K562 (cell line): ENCODE data around the gene PRKAG2. TPM values are rescaled to one million over a fixed set of nuclear protein-coding genes. Genes with fewer than 3 reads are reported as not detected.

Experiments
- ATAC-seq: fragments of 200-7000 bp; cut with Tn5 transposase; 3 replicates; pipeline ENCODE4 v1.9.1; 2020; ENCODE audit warnings: moderate library complexity
- BruUV-seq: library from RNA; stranded (reverse); fragments of 400-500 nt; replicated peaks from 2 replicates; lab custom pipeline; 2021; lab: Mats Ljungman, UMichigan
- CTCF ChIA-PET: fragments of 300-600 bp; formaldehyde crosslinking; extraction: SDS; loops from one replicate; lab custom pipeline; 2021; ENCODE audit warnings: low intra/inter-chr PET ratio; lab: Yijun Ruan, JAX
- POLR2A ChIA-PET: fragments of 300-600, 350-650 bp; sonication (Branson Sonifier 250); formaldehyde crosslinking; extraction: SDS; loops from one replicate; lab custom pipeline; 2021; ENCODE audit warnings: antibody characterized with exemption, inconsistent platforms; lab: Yijun Ruan, JAX
- DNase-seq, 4 experiments: peaks; one replicate each; pipeline versions ENCODE4 v3.0.0 to v3.0.0-alpha.2; 2011 to 2018; ENCODE audit warnings: low spot score in 3 of 4, mixed read lengths in 3 of 4; ENCODE audit errors: extremely low read depth in 1 of 4
- FAIRE-seq: peaks from 2 replicates; lab custom pipeline; 2011; peaks lifted over from hg19 to GRCh38; lab: Jason Lieb, UNC
- H2AFZ ChIP-seq: 2 replicates; pipeline ENCODE4 v1.6.0; 2011; ENCODE audit warnings: low read depth, low read length, control low read depth, inconsistent platforms
- H3K27ac ChIP-seq: fragments of 200-600 bp; 3 replicates; pipeline ENCODE4 v1.8.0; 2011; ENCODE audit warnings: low read depth, mild to moderate bottlenecking, control low read depth, inconsistent platforms, low read length, moderate library complexity, mixed read lengths; ENCODE audit errors: extremely low read depth
- H3K27me3 ChIP-seq, 2 experiments: fragments of 300-600 bp in 1 of 2; 2 replicates in 1 of 2; 3 replicates in 1 of 2; pipeline versions ENCODE4 v1.6.0 to v1.8.0; 2011; ENCODE audit warnings: inconsistent platforms in 2 of 2, low read length in 2 of 2, mild to moderate bottlenecking in 1 of 2, mixed read lengths in 1 of 2, moderate library complexity in 1 of 2; ENCODE audit not compliant: control insufficient read depth in 2 of 2, insufficient read depth in 2 of 2
- H3K36me3 ChIP-seq: fragments of 300-600 bp; 3 replicates; pipeline ENCODE4 v1.8.0; 2011; ENCODE audit warnings: mild to moderate bottlenecking, low read length, inconsistent platforms; ENCODE audit not compliant: control insufficient read depth, insufficient read depth
- H3K4me1 ChIP-seq, 2 experiments: fragments of 200-600 bp in 1 of 2; replicated peaks in 1 of 2; 2 replicates in 1 of 2; 3 replicates in 1 of 2; pipeline versions ENCODE4 v1.5.1 to v1.8.0; 2011; ENCODE audit warnings: inconsistent platforms in 2 of 2, low read length in 2 of 2, mild to moderate bottlenecking in 1 of 2, mixed read lengths in 1 of 2, moderate library complexity in 1 of 2; ENCODE audit not compliant: control insufficient read depth in 2 of 2, insufficient read depth in 2 of 2
- H3K4me2 ChIP-seq: 2 replicates; pipeline ENCODE4 v1.6.1; 2011; ENCODE audit warnings: low read length, control low read depth, inconsistent platforms, mixed read lengths; ENCODE audit not compliant: insufficient read depth
- H3K4me3 ChIP-seq: fragments of 200-600 bp; sonication (generic), shearing (Covaris generic); 2 replicates; pipeline ENCODE4 v1.5.1; 2016; ENCODE audit warnings: control low read depth, inconsistent platforms
- H3K79me2 ChIP-seq: fragments of 200-600 bp; 3 replicates; pipeline ENCODE4 v1.8.0; 2011; ENCODE audit warnings: low read length, inconsistent platforms; ENCODE audit not compliant: control insufficient read depth, insufficient read depth
- H3K9ac ChIP-seq, 2 experiments: 2 replicates each; pipeline versions ENCODE4 v1.6.0 to v1.6.1; 2011; ENCODE audit warnings: low read depth in 2 of 2, low read length in 2 of 2, control low read depth in 1 of 2, inconsistent platforms in 1 of 2, mild to moderate bottlenecking in 1 of 2, mixed read lengths in 1 of 2; ENCODE audit not compliant: insufficient read depth in 1 of 2
- H3K9me1 ChIP-seq: one replicate; pipeline ENCODE4 v1.6.0; 2011; ENCODE audit warnings: inconsistent platforms, mild to moderate bottlenecking, low read length, moderate library complexity; ENCODE audit not compliant: control insufficient read depth, insufficient read depth
- H3K9me3 ChIP-seq: replicated peaks from 2 replicates; pipeline ENCODE4 v1.5.1; 2011; ENCODE audit warnings: low read depth, low read length, inconsistent platforms; ENCODE audit not compliant: control insufficient read depth, insufficient read depth
- H4K20me1 ChIP-seq: replicated peaks from 2 replicates; pipeline ENCODE4 v1.6.1; 2011; ENCODE audit warnings: low read length, inconsistent platforms, mixed read lengths; ENCODE audit not compliant: control insufficient read depth, insufficient read depth
- FOXJ3 ChIP-seq: sonication (generic); formaldehyde crosslinking; IDR thresholded peaks from 2 replicates; pipeline ENCODE4 v1.4.0; 2020; ENCODE audit warnings: mild to moderate bottlenecking, missing genetic modification reagents
- GTF3C2 ChIP-seq: IDR thresholded peaks from 3 replicates; pipeline ENCODE4 v1.6.1; 2011; ENCODE audit warnings: borderline replicate concordance, mild to moderate bottlenecking, moderate library complexity; ENCODE audit not compliant: insufficient read length; ENCODE audit errors: extremely low read depth
- HMG20B ChIP-seq: fragments of 250-450 bp; sonication (Bioruptor Pico); IDR thresholded peaks from 2 replicates; pipeline ENCODE4 v1.5.0; 2021; ENCODE audit warnings: mild to moderate bottlenecking
- MCM3 ChIP-seq: fragments of 450-650 bp; IDR thresholded peaks from 2 replicates; pipeline ENCODE4 v1.6.1; 2016
- MCM5 ChIP-seq: fragments of 450-650 bp; IDR thresholded peaks from 2 replicates; pipeline ENCODE4 v1.6.1; 2016; ENCODE audit warnings: low read depth
- RB1 ChIP-seq: fragments of 450-650 bp; IDR thresholded peaks from 2 replicates; pipeline ENCODE4 v1.6.1; 2017; ENCODE audit warnings: low read depth, mild to moderate bottlenecking
- SAP30 ChIP-seq: fragments of 200-600 bp; sonication (generic); IDR thresholded peaks from 2 replicates; pipeline ENCODE4 v1.6.1; 2012; ENCODE audit warnings: borderline replicate concordance, low read depth, mild to moderate bottlenecking, moderate library complexity, low read length, control low read depth, inconsistent platforms; ENCODE audit not compliant: insufficient read depth, poor library complexity, severe bottlenecking
- WGBS: fragments of 100-300 bp; shearing (Covaris generic); methylation state at CpG from one replicate; pipeline ENCODE4 v1.1.6; 2016; ENCODE audit warnings: low coverage, mixed read lengths; ENCODE audit not compliant: insufficient coverage; ENCODE audit errors: missing lambda C conversion rate; 5-methylcytosine and 5-hydroxymethylcytosine counted together
- in situ Hi-C: fragments of 300-500 bp; cut with MboI; formaldehyde crosslinking; loops from 4 replicates; pipeline ENCODE4 v1.15.0; 2018; ENCODE audit warnings: inconsistent platforms, mixed read lengths
- intact Hi-C: fragments of 100-400 bp; cut with micrococcal nuclease; formaldehyde crosslinking; loops from 2 replicates; pipeline ENCODE4 v1.14.2; 2022
- polyA plus RNA-seq, 8 experiments: library from polyadenylated mRNA; depleted of rRNA in 4 of 8; stranded (reverse) in 5 of 8; unstranded in 3 of 8; fragments of >200 nt; fragmentation: Nextera tagmentation in 2 of 8; fragmentation: Illumina TruSeq in 1 of 8; extraction: Ambion mirVana in 2 of 8; extraction: Trizol in 1 of 8; gene quantifications; 2 replicates each; pipeline versions ENCODE4 v1.2.1 to v1.2.3, GENCODE V29; 2011 to 2014; ENCODE audit warnings: inconsistent platforms in 1 of 8, missing spikeins in 1 of 8
- total RNA-seq, 7 experiments: library from RNA; depleted of rRNA in 6 of 7; stranded (reverse); fragments of >200 nt in 6 of 7; fragmentation: Illumina TruSeq in 2 of 7; extraction: Trizol in 2 of 7; gene quantifications; 2 replicates each; pipeline versions ENCODE4 v1.2.1 to v1.2.3, GENCODE V29; 2011 to 2021; ENCODE audit warnings: low replicate concordance in 1 of 7

PRKAG2 gene
- total and polyA plus RNA-seq, 9 of the 15 experiments (the other 6 are each of a cell fraction or from before 2014, with no cell fraction given), result 0.99 to 5.6 (median 3.3) TPM

DNA sequence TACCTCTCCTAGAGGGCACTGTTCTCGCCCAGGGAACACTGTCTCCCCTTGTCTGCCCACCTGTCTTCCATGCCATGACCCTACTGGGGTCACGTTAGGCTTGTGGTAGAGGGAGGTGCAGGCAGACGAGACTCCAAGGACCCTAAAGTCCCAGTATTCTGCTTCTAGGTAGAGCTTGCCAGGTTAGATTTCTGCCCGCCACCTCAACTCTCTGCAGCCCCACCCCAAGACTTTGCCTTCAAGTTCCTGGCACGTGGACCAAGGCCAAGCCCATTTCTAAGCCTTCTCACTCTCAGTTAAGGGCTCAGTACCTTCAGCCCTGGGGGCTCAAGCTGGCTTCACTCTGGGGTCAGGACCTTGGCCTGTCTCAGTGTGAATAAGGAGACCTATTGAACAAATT lies 16.1 kb downstream of the PRKAG2 start:
- peaks cover 3% of the 10 kb centered on the region; the same call in 1 of the 2 replicates for H4K20me1 ChIP-seq
- DNase-seq (no peak), ATAC-seq (no peak)
- in situ Hi-C loops, result no loop called here
- H3K9ac ChIP-seq, result no peak overlapping the region
- WGBS, result 1% methylated on average over 5 of the region's 5 CpGs
- TF ChIP-seq GTF3C2 (no peak), FOXJ3 (CRISPR knock-in tag) (no peak), HMG20B (CRISPR knock-in tag) (no peak), MCM3 (no peak), SAP30 (no peak), MCM5 (no peak), RB1 (no peak)
- TF ChIP-seq, all 486 proteins: peak for 0
- BruUV-seq, result no TSS peak
- Histone ChIP-seq H3K27me3 (peaks cover 63 to 95% of the 10 kb centered on the region in 2 experiments), H3K4me3 (no peak overlapping the region), H3K4me1 (peaks cover 0 to 5% of the 10 kb centered on the region in 2 experiments; a peak in 1 of 5 replicates), H3K79me2 (no peaks in the 10 kb centered on the region), H3K4me2 (no peak overlapping the region), H3K9me3 (no peaks in the 10 kb centered on the region), H3K36me3 (no peaks in the 10 kb centered on the region), H3K9me1 (no peaks in the 10 kb centered on the region), H3K27ac (no peak overlapping the region), H2AFZ (no peak overlapping the region)
- intact Hi-C loops, result no loop called here
- ChIA-PET POLR2A (interaction anchor here (0.6 to 0.8 kb wide), 2 partner anchors 13 to 104 kb away, joined by 3 read pairs; no protein-coding TSS in a partner anchor), CTCF (no interaction called here)
- no peak for FAIRE-seq
